NCI-H1105 treated with DMSO at 0.1 percent for 48 hours (cell line): ENCODE results near the gene LRCH2.
A peak's percentile ranks its signal among the peaks of the same experiment; 100 is the strongest.
"Not testable (repeated sequence)": the region's sequence is repeated elsewhere in the genome, so short reads cannot be mapped to it uniquely, and the experiment has no call there.

Experiments used
- DNase-seq: peaks from one replicate; lab custom pipeline; 2025; lab: John Stamatoyannopoulos, UW

LRCH2 gene, protein sequence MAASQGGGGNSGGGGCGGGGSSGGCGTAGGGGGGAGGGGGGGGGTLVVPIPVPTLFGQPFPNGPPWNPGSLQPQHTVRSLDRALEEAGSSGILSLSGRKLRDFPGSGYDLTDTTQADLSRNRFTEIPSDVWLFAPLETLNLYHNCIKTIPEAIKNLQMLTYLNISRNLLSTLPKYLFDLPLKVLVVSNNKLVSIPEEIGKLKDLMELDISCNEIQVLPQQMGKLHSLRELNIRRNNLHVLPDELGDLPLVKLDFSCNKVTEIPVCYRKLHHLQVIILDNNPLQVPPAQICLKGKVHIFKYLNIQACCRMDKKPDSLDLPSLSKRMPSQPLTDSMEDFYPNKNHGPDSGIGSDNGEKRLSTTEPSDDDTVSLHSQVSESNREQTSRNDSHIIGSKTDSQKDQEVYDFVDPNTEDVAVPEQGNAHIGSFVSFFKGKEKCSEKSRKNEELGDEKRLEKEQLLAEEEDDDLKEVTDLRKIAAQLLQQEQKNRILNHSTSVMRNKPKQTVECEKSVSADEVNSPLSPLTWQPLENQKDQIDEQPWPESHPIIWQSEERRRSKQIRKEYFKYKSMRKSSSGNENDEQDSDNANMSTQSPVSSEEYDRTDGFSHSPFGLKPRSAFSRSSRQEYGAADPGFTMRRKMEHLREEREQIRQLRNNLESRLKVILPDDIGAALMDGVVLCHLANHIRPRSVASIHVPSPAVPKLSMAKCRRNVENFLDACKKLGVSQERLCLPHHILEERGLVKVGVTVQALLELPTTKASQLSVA

DNA sequence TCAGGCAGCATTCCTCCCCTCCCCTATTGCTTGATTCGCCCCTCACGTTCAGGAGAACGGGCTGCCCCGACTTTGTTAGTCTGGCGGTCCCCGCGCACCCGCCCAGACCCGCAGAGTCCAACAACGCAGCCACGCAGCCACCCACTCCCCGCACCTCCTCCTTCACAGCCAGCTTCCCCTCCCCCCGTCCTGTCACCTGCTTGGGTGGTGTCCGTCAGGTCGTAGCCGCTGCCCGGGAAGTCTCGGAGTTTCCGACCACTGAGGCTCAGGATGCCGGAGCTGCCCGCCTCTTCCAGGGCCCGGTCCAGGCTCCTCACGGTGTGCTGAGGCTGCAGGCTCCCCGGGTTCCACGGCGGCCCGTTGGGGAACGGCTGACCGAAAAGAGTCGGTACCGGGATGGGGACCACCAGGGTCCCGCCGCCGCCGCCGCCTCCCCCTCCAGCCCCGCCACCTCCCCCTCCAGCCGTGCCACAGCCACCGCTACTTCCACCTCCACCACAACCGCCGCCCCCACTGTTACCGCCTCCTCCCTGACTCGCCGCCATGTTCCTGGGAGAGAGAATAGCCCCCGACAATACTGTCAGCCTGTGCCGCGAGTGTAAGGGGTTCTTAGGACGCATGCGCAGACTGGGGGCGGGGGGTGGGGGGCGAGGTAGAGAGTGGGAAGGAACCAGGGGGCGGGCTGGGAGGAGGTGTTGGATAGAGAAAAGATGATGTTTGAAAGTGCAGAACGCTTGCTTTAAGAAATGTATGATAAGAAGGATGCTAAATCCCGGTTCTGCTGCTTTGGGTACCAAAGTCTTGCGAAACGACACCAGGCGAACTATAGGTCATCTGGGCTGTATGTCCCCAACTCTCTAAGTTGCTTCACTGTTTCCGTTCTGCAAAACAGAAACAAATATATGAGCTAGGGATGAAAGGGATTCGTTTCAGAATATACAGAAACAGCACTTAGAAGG lies at the start of gene LRCH2:
LRCH2 (minus strand) TSS at position 600 of the 959 bp plus-strand sequence; CDS start at position 545, 55 bp downstream.
- peak; percentile 46 for DNase-seq

DNA sequence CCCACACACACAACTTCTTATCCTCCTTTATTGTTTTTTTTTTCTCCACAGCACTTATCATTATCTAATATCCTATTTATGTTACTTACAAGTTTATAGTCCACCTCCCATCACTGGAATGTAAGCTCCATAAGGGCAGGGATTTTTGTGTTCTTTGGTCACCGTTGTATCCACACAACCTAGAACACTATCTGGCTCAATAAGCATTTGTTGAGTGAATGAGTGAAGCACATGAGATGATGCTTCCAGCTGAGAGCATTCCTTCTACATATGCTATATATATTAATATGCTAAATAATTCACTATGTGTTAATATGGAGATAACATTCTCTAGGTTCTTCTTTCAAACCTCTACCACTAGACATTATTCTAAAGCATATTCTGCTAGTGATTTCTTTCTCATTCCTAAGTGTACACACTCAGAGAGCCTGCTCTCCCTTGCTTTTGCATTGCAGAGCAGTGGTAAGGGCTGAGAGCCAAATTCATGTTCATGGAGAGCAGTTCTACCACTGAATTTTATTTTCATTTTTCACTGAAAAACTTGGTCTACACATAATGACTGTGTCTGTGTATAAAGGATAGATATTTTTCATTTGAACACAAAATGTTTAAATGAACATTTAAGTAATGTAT lies 35.3 kb upstream of the LRCH2 start:
- DNase-seq, result no peak

GRCh38 chrX:115268421-115268820 lies 34.5 kb upstream of the LRCH2 start:
- no peak for DNase-seq

DNA sequence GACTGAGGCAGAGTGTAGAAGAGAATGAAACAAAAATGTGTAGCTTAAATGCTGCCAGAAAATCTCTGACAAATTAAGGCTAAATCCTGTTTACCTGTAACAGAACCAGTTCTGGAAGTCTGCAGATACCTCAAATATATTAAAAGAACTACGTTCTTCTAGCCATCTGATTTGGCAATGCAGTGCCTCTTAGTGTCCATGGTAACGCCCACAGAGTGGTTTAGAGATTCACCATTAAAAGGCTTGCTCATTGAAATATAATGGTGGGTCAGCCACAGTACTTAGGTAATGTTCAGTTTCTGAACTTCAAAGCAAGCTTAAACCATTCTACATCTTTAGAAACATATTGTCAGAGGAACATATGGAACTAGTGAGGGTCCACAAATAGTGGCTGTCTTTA lies 32.4 kb upstream of the LRCH2 start:
- DNase-seq, result peak; percentile 5

DNA sequence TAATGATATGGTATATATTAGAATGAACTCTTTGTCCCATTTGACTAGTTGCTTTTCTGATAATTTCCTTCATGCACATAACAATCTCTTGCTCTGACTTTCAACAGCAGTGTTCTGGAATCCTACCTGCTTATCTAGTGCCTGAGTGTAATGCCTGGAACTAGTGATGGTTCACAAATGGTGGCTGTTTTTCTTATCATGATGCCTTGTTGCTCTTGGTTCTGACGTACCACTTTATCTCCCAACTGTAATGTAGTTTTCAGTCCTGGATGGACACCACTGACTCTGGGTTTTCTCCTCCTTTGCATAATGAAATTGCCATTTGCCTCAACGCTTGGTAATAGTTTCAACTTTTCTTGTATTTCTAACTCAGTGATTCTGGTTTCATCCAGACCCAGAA lies 30.1 kb upstream of the LRCH2 start:
- no peak for DNase-seq

DNA sequence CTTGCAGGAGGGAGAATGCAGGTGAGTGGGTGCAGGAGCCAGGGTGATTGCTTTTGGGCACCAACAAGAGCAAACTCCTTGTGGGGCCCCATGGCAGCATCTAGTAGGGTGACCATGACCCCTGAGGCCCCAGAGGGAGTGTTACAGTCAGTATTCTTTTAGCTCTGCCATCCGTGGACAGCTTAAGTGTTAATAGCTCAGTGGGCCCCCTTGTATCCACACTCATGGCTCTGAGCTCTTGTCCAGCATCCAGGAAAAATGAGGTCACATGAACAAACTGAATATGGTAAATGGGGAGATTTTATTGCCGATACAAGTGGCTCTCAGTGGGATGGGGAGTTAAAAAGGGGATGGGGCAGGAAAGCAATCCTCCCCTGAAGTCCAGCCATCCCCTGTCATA lies 27.3 kb upstream of the LRCH2 start:
- DNase-seq, result no peak

GRCh38 chrX:115260330-115260729 lies 26.4 kb upstream of the LRCH2 start:
- DNase-seq, result no peak

- no peak for DNase-seq
Measured at GRCh38 chrX:115259238-115259875, 25.5 kb upstream of the LRCH2 start.

GRCh38 chrX:115257711-115258110 lies 23.8 kb upstream of the LRCH2 start:
- no peak for DNase-seq

- DNase-seq, result no peak
Measured at GRCh38 chrX:115255003-115255402, 21.1 kb upstream of the LRCH2 start.

DNA sequence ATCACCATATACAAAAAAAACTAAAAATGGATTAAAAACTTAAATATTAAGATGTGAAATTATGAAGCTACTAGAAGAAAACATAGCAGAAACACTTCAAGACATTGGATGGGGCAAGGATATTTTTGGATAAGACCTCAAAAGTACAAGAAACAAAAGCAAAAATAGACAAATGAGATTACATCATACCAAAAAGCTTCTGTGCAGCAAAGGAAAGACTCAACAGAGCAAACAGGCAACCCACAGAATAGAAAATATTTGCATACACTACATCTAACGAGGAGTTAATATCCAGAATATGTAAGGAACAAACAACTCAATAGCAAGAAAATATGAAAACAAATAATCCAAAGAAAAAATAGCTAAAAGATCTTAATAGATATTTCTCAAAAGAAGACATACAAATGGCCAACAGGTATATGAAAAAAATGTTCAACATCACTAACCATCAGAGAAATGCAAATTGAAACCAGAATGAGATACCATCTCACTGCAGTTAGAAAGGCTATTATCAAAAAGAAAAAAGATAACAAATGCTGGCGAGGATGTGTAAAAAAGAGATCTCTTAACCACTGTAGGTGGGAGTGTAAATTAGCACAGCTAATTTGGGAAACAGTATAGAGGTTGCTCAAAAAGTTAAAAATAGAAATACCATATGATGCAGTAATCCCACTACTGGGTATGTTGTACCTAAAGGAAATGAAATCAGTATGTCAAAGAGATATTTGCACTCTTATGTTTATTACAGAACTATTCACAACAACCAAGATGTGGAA lies 17.8 kb upstream of the LRCH2 start:
- DNase-seq, result no peak

DNA sequence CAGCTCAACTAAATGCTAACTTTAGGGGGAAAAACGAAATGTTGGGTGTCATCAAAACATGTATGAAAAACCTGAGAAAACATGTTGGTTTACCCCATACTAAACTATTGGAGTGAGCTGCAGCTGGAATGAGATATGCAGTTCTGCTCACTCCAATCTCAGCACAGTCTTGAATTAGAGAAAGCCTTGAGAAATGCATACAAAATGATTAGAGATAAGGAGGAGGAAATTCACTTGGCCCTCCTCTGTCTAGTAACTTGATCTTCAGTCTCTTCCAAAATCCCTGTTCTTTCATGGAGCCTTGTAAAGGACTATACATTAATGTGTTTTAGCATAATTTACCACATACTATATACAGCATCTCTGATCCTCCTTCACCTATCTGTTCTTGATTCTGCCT lies 3.2 kb upstream of the LRCH2 start:
- no peak for DNase-seq

GRCh38 chrX:115236560-115236959 lies 2.7 kb upstream of the LRCH2 start:
- DNase-seq, result no peak

DNA sequence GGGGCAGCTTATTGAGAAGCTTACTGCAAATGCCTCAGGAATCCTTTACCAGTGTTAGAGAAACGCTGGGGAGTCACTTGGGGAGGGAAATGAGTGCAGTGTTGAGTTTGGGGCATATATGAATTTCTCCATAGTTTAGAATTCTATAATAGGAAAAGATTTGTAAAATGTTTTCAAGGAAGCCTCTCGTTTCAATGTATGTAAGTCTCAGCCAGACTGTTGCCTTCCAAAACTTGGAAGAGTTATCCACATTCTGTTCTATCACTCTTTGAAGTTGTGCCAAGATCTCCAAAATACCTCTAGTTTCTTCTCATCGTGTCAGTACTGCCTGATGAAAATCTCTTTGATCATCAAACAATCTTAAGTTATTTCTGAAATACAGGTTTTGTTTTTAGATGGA lies 565 bp upstream of the LRCH2 start:
- DNase-seq, result no peak

DNA sequence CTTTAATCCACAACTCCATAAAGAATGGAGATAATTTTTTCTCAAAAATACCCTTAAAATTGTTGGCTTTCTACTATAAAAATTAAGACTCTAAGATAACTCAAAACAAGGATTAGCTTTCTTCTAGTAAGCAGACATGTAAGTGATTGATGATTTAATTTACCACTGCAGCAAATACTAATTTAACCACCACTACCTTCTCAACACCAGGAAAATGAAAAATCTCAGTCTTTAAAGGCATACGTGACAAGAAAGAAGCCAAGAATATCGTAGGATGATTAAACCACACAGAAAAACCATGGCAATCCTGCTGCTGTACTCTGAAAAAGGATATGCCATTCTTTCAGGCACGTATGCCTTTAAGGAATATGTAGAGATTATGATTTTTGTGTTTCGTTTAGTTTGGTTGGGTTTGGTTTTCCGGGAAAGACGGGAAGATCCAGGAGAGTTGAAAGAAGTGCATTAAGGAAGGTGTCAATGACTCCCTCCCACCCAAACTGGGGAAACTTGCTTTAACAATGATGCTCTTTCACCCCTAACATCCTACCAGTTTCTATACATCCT lies 881 bp downstream of the LRCH2 start:
- DNase-seq, result no peak

DNA sequence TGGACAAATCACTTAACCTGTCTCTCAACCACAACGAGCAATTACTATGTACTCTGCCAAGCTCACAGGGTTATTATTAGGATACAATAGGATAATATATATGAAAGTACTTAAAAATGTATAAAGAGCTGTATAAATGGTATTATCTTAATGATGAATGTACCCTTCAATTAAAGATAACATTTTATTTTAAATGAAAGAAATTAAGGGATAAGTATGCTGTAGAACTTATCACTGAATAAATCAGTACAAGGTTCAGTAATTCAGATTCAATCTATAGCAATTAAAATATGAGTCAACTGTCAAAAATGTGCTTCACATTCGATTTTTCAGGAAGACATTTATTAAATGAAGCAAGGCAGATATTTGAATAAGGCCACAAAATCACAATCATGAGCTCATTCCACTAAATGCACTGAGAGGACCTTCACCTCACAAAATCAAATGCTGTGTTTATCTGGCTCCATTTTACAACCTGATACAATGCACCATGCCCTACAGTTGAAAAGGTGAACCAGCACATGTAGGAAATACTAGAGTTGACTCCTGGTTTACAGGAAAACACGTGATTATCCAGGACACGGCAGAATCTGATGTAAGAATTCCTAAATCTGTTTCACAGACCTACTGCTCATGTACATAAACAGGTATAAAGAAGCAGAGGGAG lies 4.4 kb downstream of the LRCH2 start:
- DNase-seq, result peak; percentile 70

- DNase-seq, result peak; percentile 56
Measured at GRCh38 chrX:115226929-115227328, 7.0 kb downstream of the LRCH2 start.

- DNase-seq, result not testable (repeated sequence)
Measured at GRCh38 chrX:115217346-115217745, 16.6 kb downstream of the LRCH2 start.

DNA sequence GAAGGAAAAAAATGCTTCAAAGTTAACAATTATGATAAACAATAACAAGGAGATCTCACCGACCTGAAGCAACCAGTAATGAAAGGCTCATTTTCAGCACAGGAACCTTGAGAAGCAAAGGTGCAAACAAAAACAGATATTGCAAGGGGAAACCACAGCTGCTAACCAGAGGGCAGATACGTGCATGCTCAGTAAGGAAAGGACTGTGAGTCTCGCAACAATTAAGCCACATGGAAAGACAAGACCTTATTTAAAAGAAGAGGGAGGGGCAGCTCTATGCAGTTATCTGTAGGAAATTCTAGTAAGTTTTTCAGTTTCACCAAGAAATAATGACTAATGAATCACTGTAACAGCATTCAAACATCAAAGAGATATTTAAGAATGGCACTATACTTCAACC lies 19.3 kb downstream of the LRCH2 start:
- DNase-seq, result no peak

- DNase-seq, result no peak
Measured at GRCh38 chrX:115214151-115214550, 19.7 kb downstream of the LRCH2 start.
